Vagina (tissue), 2 donors: ENCODE measurements around the gene CNOT6.

Experiments used
- POLR2A ChIP-seq, 2 donors: fragments of 450-650 bp; IDR thresholded peaks; one replicate each; pipeline ENCODE4 v1.6.1; 2017; ENCODE audit warnings: antibody characterized with exemption in 2 of 2, mild to moderate bottlenecking in 2 of 2, moderate library complexity in 2 of 2
- POLR2AphosphoS5 ChIP-seq, 2 donors: sonication (generic); formaldehyde crosslinking; IDR thresholded peaks; one replicate each; pipeline ENCODE4 v1.9.0; 2017; ENCODE audit warnings: antibody characterized with exemption in 2 of 2, mild to moderate bottlenecking in 2 of 2, low read depth in 1 of 2; ENCODE audit not compliant: insufficient read depth in 1 of 2
- TF ChIP-seq, protein P1 (sequence below), 3 experiments: fragments of 450-650 bp in 2 of 3; fragments of 200-600 bp in 1 of 3; sonication (generic) in 1 of 3; IDR thresholded peaks; one replicate each; pipeline ENCODE4 v1.5.1; 2017 to 2019; ENCODE audit warnings: antibody characterized with exemption in 3 of 3, mild to moderate bottlenecking in 2 of 3, moderate library complexity in 2 of 3

DNA sequence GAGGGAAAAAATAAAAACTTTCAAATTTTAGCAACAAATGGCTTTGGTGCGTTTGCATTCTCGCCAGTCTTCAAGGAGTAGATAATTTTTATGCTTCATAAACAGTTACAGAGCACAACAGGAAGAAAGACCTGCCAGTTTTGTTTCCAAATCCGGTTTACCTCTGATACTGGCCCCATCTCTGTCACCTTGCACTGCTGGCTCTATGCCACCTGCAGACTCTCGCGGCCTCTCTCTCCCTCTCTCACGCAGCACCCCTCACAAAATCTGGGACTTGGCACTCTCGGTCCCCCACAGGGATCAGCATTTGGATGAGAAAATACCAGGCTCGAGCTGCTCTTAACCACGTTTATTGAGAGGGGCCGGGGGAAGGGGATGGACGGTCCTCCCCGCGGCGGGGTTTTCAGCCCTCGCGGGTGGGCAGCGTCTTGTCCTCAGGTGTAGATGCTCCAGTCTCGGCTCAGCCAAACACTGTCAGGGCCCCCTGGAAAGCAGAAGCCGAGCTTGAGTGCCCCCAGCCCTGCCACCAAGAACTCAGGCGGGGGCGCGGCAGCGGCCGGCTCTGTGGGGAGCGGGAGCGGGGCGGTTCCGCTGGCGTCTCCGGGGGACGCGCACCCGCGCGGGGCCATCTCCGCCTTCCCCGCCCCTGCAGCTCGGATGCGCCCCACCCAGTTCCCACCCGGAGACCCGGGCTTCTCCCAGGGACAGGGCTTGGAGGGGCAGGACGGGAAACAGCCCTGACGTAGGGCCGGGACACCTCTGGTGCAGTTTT is 95.8 kb downstream of the CNOT6 start:
- TF ChIP-seq POLR2AphosphoS5 (IDR thresholded peaks at IDR 0.05; ENCODE audit: insufficient read depth in 1 of 2, low read depth in 1 of 2) (no peak), POLR2A (IDR thresholded peaks at IDR 0.05) (no peak)
- TF ChIP-seq, protein P1, sequence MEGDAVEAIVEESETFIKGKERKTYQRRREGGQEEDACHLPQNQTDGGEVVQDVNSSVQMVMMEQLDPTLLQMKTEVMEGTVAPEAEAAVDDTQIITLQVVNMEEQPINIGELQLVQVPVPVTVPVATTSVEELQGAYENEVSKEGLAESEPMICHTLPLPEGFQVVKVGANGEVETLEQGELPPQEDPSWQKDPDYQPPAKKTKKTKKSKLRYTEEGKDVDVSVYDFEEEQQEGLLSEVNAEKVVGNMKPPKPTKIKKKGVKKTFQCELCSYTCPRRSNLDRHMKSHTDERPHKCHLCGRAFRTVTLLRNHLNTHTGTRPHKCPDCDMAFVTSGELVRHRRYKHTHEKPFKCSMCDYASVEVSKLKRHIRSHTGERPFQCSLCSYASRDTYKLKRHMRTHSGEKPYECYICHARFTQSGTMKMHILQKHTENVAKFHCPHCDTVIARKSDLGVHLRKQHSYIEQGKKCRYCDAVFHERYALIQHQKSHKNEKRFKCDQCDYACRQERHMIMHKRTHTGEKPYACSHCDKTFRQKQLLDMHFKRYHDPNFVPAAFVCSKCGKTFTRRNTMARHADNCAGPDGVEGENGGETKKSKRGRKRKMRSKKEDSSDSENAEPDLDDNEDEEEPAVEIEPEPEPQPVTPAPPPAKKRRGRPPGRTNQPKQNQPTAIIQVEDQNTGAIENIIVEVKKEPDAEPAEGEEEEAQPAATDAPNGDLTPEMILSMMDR (IDR thresholded peaks at IDR 0.05) = no peak
